HG02678 (cell line): ENCODE measurements around the gene GNB1L.

ENCODE experiments used
- ATAC-seq: cut with Tn5 transposase; IDR thresholded peaks from one replicate; pipeline ENCODE4 v1.9.1; 2021; ENCODE audit warnings: mild to moderate bottlenecking, moderate library complexity; ENCODE audit not compliant: unreplicated experiment

GNB1L gene

GRCh38 chr22:19811811-19812771, 42.6 kb downstream of the GNB1L start:
- ATAC-seq: no peak

GRCh38 chr22:19811211-19811621, 43.5 kb downstream of the GNB1L start:
- no peak for ATAC-seq

- ATAC-seq: no peak
Observed at GRCh38 chr22:19810381-19811201, 44.1 kb downstream of the GNB1L start.

GRCh38 chr22:19809741-19810140, 44.9 kb downstream of the GNB1L start:
- no peak for ATAC-seq

GRCh38 chr22:19808873-19809478, 45.7 kb downstream of the GNB1L start:
- ATAC-seq: no peak

GRCh38 chr22:19807914-19808872, 46.5 kb downstream of the GNB1L start:
- ATAC-seq: no peak

GRCh38 chr22:19807161-19807913, 47.3 kb downstream of the GNB1L start:
- ATAC-seq: no peak

GRCh38 chr22:19806213-19807160, 48.2 kb downstream of the GNB1L start:
- no peak for ATAC-seq

- ATAC-seq: no peak
Observed at GRCh38 chr22:19805821-19806212, 48.9 kb downstream of the GNB1L start.

GRCh38 chr22:19803736-19804267, 50.9 kb downstream of the GNB1L start:
- ATAC-seq: no peak

GRCh38 chr22:19802894-19803735, 51.6 kb downstream of the GNB1L start:
- ATAC-seq: no peak

GRCh38 chr22:19802001-19802893, 52.4 kb downstream of the GNB1L start:
- ATAC-seq: no peak

- ATAC-seq: no peak
Observed at GRCh38 chr22:19801340-19802000, 53.2 kb downstream of the GNB1L start.

- ATAC-seq: no peak
Observed at GRCh38 chr22:19800761-19801244, 53.9 kb downstream of the GNB1L start.

GRCh38 chr22:19800306-19800705, 54.4 kb downstream of the GNB1L start:
- ATAC-seq: no peak
